Upper lobe of left lung (tissue), 4 donors: ENCODE measurements around the gene TLE1.

Experiments used
- CTCF ChIP-seq, 6 experiments: fragments of 450-650 bp in 4 of 6; fragments of 200-600 bp in 2 of 6; sonication (generic) in 2 of 6; IDR thresholded peaks; one replicate each; pipeline ENCODE4 v1.5.1; 2016 to 2019; ENCODE audit warnings: antibody characterized with exemption in 6 of 6
- EP300 ChIP-seq, 4 donors: sonication (generic); formaldehyde crosslinking; IDR thresholded peaks; one replicate each; pipeline ENCODE4 v1.5.1; 2017; ENCODE audit warnings: antibody characterized with exemption in 4 of 4, control low read depth in 2 of 4
- POLR2A ChIP-seq, 4 donors: fragments of 450-650 bp; IDR thresholded peaks; one replicate each; pipeline ENCODE4 v1.5.1; 2016 to 2017; ENCODE audit warnings: antibody characterized with exemption in 4 of 4, mild to moderate bottlenecking in 2 of 4
- POLR2AphosphoS5 ChIP-seq, 2 donors: sonication (generic); formaldehyde crosslinking; IDR thresholded peaks; one replicate each; pipeline ENCODE4 v1.5.1; 2017; ENCODE audit warnings: antibody characterized with exemption in 2 of 2

DNA sequence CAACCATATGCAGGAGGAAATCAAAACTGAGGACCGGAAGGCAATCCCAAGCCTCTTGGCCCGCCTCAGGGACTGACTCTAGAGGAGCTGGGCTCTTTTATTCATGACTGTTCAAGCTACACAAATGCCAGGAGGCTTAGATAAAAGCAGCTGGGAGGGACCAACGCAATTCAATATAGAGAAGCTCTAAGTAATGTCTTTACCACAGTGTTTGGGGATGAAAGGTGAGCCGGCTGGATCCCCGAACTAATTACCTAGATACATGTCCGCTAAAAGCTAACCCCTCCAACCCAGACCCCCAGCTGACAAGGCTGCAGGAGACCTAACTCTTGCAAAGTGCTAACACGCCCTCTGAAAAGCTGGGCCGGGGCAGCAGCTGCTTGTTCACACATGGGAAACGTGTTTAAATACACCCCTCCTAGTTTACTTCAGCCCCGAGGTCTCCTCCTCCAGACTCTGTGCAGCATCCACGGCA is 67.5 kb downstream of the TLE1 start:
- no peak for TF ChIP-seq CTCF (IDR thresholded peaks at IDR 0.05)
- no peak for TF ChIP-seq POLR2A (IDR thresholded peaks at IDR 0.05)
- TF ChIP-seq EP300 (IDR thresholded peaks at IDR 0.05) = no peak
- TF ChIP-seq POLR2AphosphoS5 (IDR thresholded peaks at IDR 0.05) = no peak
